ENCODE measurements around the gene PMFBP1. TPM values are rescaled to one million over a fixed set of nuclear protein-coding genes. Genes with fewer than 3 reads are reported as not detected.

PMFBP1 gene
- total and polyA plus RNA-seq, 2 of the 4 experiments (the other 2 are of a cell fraction) = under 0.01 TPM; not detected in 1

DNA sequence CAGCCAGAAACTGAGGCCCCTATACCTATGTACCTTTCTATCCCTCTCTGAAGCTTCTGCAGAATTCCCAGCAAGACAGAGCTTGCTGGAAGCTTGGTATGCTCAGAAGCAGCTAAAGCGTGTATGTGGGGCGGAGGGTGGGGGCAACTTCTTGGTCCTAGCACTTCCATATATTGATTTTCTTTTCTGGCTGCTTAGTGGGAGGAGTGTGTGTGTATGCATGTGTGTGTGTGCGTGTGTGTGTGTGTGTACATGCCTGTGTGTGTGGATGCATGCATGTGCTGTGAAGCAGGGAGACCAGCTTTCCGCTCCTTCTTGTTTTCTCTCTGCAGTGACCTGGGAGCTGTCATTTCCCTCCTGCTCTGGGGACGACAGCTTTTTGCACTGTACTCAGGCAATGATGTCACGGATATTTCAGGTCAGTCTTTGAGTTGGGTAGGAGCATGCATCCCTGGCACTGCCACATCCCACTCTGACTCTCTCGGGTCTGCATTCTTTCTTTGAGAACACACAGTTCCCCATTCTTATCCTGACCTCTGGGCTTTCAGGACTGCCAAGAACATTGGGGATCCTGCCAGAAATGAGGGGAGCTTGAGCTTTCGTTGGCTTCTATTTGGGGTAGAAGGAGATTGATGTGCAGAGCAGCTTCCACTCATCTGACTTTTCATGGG lies 98.3 kb downstream of the PMFBP1 start:
- no TSS peak for BruUV-seq (replicated peaks)
- H4K91ac ChIP-seq (ENCODE audit: insufficient read depth, low read depth, low read length) = no peak overlapping the region
- no peaks in the 10 kb centered on the region for H3K9me3 ChIP-seq (ENCODE audit: control insufficient read depth, insufficient read depth, low read length)
- H2BK120ac ChIP-seq (ENCODE audit: low read depth, low read length) = no peak overlapping the region
- no peak overlapping the region for H3K56ac ChIP-seq (ENCODE audit: extremely low read depth, insufficient read depth, low read length)
- no peak overlapping the region for H3K4me2 ChIP-seq (ENCODE audit: low read depth, low read length)
- ChIA-PET POLR2A (ENCODE audit: unreplicated experiment) (no interaction called here), CTCF (no interaction called here)
- H3K23ac ChIP-seq (ENCODE audit: low read depth, low read length) = no peak overlapping the region
- in situ Hi-C loops (cut with MboI; ENCODE audit: low sequenced_read_pairs) (no loop called here), intact Hi-C loops (cut with micrococcal nuclease) (no loop called here), dilution Hi-C loops (cut with HindIII; ENCODE audit: low sequenced_read_pairs, unreplicated experiment) (no loop called here)
- H2AK5ac ChIP-seq (ENCODE audit: low read depth, low read length) = no peak overlapping the region
- H2BK5ac ChIP-seq (ENCODE audit: low read depth, low read length, poor library complexity, severe bottlenecking) = no peak overlapping the region
- H4K5ac ChIP-seq (ENCODE audit: low read depth, low read length) = no peak overlapping the region
- H3K9ac ChIP-seq (ENCODE audit: low read depth, low read length) = no peak overlapping the region
- no peaks in the 10 kb centered on the region for H3K4me1 ChIP-seq (ENCODE audit: control insufficient read depth, insufficient read depth, low read length)
- H3K14ac ChIP-seq (replicated peaks; ENCODE audit: low read depth, low read length) = no peak overlapping the region
- ATAC-seq (ENCODE audit: low read depth) = peak; percentile 25
- H2AFZ ChIP-seq (replicated peaks; ENCODE audit: low read length, poor library complexity) = peak overlapping the region; percentile 7
- H2BK15ac ChIP-seq (ENCODE audit: low read depth, low read length) = no peak overlapping the region
- no peaks in the 10 kb centered on the region for H3K27me3 ChIP-seq (ENCODE audit: control insufficient read depth, insufficient read depth, low read length)
- 67% methylated on average over 6 of the region's 8 CpGs; no CpG with 5 or more reads in 1 of the 2 experiments for WGBS, 2 experiments (ENCODE audit: extremely low coverage in 2 of 2, insufficient read length in 1 of 2)
- H3K36me3 ChIP-seq (ENCODE audit: control insufficient read depth, insufficient read depth, low read length) = no peaks in the 10 kb centered on the region
- no peak overlapping the region for H3K18ac ChIP-seq (ENCODE audit: low read depth, low read length)
- no peak overlapping the region for H3K4me3 ChIP-seq (ENCODE audit: insufficient read depth, low read depth, low read length)
- H2AK9ac ChIP-seq (replicated peaks; ENCODE audit: low read depth, low read length, poor library complexity) = no peak overlapping the region
- TF ChIP-seq, protein P1, sequence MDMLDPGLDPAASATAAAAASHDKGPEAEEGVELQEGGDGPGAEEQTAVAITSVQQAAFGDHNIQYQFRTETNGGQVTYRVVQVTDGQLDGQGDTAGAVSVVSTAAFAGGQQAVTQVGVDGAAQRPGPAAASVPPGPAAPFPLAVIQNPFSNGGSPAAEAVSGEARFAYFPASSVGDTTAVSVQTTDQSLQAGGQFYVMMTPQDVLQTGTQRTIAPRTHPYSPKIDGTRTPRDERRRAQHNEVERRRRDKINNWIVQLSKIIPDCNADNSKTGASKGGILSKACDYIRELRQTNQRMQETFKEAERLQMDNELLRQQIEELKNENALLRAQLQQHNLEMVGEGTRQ (IDR thresholded peaks at IDR 0.05; ENCODE audit: low read depth, low read length) = no peak
- no peak for TF ChIP-seq MXI1 (IDR thresholded peaks at IDR 0.05; ENCODE audit: borderline replicate concordance, low read depth, low read length)
- TF ChIP-seq BHLHE40 (IDR thresholded peaks at IDR 0.05; ENCODE audit: low read depth, low read length) = no peak
- no peak for TF ChIP-seq CHD1 (IDR thresholded peaks at IDR 0.05; ENCODE audit: low read depth, low read length)
- TF ChIP-seq RCOR1 (IDR thresholded peaks at IDR 0.05; ENCODE audit: insufficient replicate concordance, low read length) = no peak
- no peak for TF ChIP-seq RFX5 (IDR thresholded peaks at IDR 0.05; ENCODE audit: low read depth, low read length)
- TF ChIP-seq MAZ (IDR thresholded peaks at IDR 0.05; ENCODE audit: borderline replicate concordance, low read depth, low read length) = no peak
- no peak for TF ChIP-seq POLR2A (IDR thresholded peaks at IDR 0.05; ENCODE audit: low read depth, low read length)
- TF ChIP-seq, protein P2, sequence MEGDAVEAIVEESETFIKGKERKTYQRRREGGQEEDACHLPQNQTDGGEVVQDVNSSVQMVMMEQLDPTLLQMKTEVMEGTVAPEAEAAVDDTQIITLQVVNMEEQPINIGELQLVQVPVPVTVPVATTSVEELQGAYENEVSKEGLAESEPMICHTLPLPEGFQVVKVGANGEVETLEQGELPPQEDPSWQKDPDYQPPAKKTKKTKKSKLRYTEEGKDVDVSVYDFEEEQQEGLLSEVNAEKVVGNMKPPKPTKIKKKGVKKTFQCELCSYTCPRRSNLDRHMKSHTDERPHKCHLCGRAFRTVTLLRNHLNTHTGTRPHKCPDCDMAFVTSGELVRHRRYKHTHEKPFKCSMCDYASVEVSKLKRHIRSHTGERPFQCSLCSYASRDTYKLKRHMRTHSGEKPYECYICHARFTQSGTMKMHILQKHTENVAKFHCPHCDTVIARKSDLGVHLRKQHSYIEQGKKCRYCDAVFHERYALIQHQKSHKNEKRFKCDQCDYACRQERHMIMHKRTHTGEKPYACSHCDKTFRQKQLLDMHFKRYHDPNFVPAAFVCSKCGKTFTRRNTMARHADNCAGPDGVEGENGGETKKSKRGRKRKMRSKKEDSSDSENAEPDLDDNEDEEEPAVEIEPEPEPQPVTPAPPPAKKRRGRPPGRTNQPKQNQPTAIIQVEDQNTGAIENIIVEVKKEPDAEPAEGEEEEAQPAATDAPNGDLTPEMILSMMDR (conservative IDR thresholded peaks at IDR 0.05; ENCODE audit: low read depth, low read length) = no peak
- TF ChIP-seq NFE2L2 (IDR thresholded peaks at IDR 0.05; ENCODE audit: low read depth, low read length) = no peak
- TF ChIP-seq CEBPB (IDR thresholded peaks at IDR 0.05; ENCODE audit: low read depth, low read length) = no peak
- TF ChIP-seq FOS (IDR thresholded peaks at IDR 0.05; ENCODE audit: low read depth, low read length) = no peak
- no peak for TF ChIP-seq RAD21 (IDR thresholded peaks at IDR 0.05; ENCODE audit: low read length)
- TF ChIP-seq, protein P3, sequence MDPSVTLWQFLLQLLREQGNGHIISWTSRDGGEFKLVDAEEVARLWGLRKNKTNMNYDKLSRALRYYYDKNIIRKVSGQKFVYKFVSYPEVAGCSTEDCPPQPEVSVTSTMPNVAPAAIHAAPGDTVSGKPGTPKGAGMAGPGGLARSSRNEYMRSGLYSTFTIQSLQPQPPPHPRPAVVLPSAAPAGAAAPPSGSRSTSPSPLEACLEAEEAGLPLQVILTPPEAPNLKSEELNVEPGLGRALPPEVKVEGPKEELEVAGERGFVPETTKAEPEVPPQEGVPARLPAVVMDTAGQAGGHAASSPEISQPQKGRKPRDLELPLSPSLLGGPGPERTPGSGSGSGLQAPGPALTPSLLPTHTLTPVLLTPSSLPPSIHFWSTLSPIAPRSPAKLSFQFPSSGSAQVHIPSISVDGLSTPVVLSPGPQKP (IDR thresholded peaks at IDR 0.05; ENCODE audit: borderline replicate concordance, low read depth, low read length) = no peak
- TF ChIP-seq MAFK (IDR thresholded peaks at IDR 0.05; ENCODE audit: low read depth, low read length) = no peak
- no peak for TF ChIP-seq SMC3 (IDR thresholded peaks at IDR 0.05; ENCODE audit: low read depth, low read length)
- H3K27ac ChIP-seq (ENCODE audit: insufficient read depth, low read length) = no peak overlapping the region
- no peaks in the 10 kb centered on the region for H3K79me1 ChIP-seq (ENCODE audit: low read depth in 1 of 2, low read length in 2 of 2)
- no peak for DNase-seq
- H3K9me1 ChIP-seq (ENCODE audit: insufficient read depth, low read length) = peaks cover 3% of the 10 kb centered on the region; the same call in 1 of the 2 replicates
- H4K8ac ChIP-seq (ENCODE audit: low read depth in 2 of 2, low read length in 2 of 2) = no peak overlapping the region
- no peak overlapping the region for H2BK20ac ChIP-seq (ENCODE audit: low read depth, low read length)
- no peaks in the 10 kb centered on the region for H4K20me1 ChIP-seq (ENCODE audit: insufficient read depth, low read length)
- H3K4ac ChIP-seq (ENCODE audit: low read depth, low read length) = no peak overlapping the region

All from IMR-90 (cell line).